HCEC 1CT (cell line): Measurements from ENCODE around the gene ZSWIM7.

Experiments
- DNase-seq: peaks from one replicate; pipeline ENCODE4 v3.0.0-alpha.2; 2017

Gene ZSWIM7, protein sequence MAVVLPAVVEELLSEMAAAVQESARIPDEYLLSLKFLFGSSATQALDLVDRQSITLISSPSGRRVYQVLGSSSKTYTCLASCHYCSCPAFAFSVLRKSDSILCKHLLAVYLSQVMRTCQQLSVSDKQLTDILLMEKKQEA

GRCh38 chr17:15999141-15999973, at the start of gene ZSWIM7, which contains the start of gene TTC19:
Gene ZSWIM7, minus strand, starts transcription at chr17:15999704. Its CDS starts 110 bp downstream, at chr17:15999594.
Gene TTC19, plus strand, starts transcription at chr17:15999824. Its CDS starts 25 bp downstream, at chr17:15999849.
- DNase-seq: peak; percentile 91

DNA sequence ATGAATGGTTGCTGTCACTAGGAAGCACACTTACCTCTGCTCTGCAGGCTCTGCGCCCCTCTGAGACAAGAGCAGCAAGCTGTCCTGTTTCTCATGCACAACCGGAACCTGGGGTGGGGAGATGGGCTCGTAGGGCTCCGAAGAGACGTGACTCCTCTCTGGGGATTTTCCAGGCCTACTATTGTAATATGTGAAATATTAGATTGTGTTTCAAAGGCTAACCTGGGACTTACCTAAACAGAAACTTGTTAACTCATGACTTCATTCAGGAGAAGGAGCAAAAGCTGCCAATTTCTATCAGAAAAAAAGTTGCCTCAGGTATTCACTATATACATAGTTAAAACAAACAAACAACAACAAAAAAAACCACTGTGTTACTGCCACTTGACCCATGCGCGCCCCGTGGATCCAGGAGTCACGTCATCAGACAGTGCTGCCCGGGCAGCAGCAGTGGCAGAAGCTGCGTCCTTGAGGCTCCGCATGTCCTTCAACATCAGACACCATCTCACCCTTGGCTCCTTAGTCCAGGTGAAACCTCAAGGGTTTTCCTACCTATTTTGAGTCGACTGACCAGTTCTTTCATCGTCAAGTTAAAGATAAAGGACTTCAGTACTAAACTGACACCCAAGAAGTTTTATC, 49.4 kb upstream of the ZSWIM7 start:
- DNase-seq: no peak

DNA sequence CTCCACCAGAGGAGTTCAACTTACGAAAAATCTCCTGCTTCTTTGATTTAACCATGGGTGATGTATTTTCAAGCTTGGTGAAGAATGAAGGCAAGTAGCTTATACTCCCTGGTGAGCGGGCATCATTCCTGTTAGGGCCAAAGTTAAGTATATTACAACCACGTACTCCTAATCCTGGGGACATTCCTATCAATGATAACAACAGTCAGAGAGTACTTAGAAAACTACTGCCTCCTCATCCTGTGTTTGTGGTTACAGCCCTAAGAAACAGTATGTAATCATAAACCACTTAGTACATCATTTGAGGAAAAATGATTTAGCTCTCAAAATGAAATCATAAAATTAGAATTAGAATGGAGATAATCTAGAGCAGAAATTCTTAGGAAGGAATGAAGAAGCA, 47.5 kb upstream of the ZSWIM7 start:
- DNase-seq: no peak

DNA sequence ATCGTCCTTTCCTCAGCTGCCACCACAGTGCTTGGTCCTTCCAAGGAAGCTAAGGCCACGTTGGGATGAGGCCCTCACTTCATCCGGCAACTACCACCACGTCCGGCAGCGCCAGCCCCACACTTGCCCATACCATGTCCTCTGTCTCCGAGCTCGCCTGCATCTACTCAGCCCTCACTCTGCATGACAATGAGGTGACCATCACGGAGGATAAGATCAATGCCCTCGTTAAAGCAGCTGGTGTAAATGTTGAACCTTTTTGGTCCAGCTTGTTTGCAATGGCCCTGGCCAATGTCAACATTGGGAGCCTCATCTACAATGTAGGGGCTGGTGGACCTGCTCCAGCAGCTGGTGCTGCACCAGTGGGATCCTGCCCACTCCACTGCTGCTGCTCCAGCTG, 45.0 kb upstream of the ZSWIM7 start:
- no peak for DNase-seq

GRCh38 chr17:16040710-16041251, 41.3 kb upstream of the ZSWIM7 start:
- peak; percentile 10 for DNase-seq

DNA sequence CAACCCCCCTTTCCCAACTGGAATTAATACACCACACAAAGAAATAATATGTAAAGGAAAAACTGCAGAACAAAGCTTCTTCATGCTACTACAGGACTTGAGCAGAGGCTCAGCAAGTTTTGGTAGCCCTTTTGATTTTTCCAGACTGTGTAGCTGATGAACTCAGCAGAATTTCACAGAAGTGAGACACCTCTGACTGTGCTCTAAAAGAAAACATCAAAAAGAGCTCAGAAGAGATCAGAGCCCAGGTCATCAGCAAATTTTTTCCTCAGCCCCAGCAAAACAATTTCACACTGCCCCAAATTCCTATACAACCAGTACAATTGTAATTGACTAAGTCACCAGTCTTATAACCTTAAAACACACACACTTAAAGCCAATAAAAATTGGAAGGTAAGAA, 38.1 kb upstream of the ZSWIM7 start:
- DNase-seq: peak; percentile 9

DNA sequence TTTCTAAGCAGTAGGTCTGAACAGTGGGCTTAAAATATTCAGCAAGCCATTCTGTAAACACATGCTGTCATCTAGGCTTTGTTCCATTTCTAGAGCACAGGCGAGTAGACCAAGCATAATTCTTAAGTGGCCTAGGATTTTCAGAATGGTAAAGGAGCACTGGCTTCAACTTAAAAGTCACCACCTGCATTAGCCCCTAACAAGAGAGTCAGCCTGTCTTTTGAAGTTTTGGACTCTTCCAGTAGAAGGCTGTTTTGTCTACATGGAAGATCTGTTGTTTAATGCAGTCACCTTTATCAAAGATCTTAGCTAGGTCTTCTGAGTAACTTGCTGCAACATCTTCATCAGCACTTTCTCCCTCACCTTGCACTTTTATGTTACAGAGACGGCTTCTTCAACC, 36.8 kb upstream of the ZSWIM7 start:
- DNase-seq: no peak

DNA sequence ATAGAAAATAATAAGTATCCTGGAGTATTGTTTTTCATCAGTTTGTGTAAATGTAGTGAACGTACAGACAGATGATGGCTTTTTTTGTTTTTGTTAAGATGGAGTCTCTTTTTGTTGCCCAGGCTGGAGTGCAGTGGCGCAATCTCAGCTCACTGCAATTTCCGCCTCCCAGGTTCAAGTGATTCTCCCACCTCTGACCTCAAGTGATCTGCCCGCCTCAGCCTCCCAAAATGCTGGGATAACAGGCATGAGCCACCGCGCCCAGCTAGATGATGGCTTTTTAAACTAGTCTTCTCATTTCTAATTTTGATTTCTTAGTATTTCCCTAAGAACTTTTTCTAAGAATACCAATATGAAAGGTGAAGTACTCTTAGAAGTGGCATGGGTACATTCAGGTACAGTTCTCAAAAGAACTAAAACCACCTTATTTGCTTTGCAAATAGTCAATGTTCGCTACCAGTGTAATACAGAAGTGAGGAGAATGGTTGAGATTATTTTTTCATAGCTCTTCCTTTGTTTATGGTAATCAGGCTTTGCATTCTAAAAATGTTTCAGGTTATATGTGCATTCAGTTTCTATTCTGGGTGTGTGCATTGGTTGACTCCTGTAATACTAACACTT, 34.3 kb upstream of the ZSWIM7 start:
- DNase-seq: no peak

DNA sequence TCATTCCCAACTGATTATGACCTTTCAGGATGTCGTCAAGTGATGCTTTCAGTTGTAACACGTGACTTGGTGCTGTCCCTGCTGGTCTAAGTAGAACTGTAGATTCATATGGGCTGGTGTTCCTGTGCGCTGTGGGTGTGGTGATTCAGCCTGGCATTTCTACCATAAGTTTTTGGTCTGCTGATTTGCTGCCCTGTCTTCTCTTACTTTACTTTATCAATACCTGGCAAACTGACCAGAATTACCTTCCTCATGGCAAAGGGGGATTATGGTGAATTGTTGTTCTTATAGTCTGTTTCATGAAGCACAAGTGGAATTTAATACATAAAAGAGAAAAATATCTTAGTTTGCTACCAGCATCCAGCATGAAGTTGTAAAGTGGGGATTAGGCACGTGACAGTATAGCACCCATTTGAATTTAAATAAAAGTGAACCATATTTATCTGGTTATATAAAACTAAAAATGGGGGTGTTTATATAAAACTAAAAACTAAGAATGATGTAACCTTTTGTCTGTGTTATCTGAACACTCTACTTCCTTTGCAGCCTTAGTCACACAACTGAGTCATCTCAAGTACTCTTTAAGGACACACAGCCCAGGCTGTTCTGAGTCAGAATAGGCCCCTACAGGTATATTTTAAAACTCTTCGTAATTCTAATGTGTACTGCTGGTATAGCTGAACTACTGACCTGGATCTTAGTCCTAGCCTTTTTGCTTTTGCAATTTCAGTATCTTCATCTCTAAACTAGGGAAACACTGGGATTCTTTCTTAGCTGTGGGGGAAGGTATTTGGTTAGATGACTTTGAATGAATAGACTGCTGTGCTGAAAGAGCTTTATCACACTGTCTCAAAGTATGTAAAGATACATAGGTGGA, 28.4 kb upstream of the ZSWIM7 start:
- DNase-seq: peak; percentile 93

DNA sequence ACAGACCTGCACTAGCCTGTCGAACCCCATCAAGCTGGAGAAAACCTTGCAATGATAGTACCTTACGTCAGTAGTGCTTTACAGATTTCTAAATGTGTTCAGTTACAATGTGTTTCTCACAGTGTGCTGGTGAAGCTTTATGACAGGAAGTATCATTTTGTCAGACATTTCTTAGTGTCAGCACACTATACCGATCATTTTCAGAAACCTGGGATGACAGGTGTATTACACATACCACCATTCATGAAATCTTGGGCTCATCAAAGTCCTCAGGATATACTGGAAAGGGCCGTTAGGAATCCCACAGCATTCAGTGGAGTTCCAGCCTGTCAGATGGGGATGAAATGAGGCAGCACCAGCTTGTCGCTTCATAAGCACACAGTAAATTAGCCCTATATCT, 27.4 kb upstream of the ZSWIM7 start:
- DNase-seq: no peak

GRCh38 chr17:16025202-16025601, 25.7 kb upstream of the ZSWIM7 start:
- DNase-seq: no peak

DNA sequence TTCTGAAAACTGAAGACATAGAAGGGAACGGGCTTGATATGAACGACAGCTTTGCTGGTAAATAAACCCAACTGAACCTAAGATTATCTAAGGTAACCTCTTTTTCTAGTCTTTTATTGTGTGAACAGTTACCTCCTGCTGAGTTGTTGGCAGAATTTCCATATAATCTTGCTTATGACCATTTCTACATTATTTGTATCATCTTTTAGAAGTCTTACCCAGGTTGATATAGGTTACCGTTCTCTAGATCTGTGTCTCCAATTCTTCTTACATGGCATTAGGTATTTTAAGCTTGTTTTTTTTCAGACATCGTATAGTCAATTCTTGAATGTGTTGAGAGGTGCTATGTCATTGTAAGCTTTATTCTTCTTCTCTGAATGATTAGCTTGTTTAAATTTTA, 24.4 kb upstream of the ZSWIM7 start:
- no peak for DNase-seq

- no peak for DNase-seq
These were observed 19.8 kb upstream of the ZSWIM7 start for GRCh38 chr17:16019347-16019746.

GRCh38 chr17:16013943-16014407, 14.5 kb upstream of the ZSWIM7 start:
- DNase-seq: peak; percentile 87

GRCh38 chr17:16007439-16007838, 7.9 kb upstream of the ZSWIM7 start:
- DNase-seq: no peak

GRCh38 chr17:16005636-16006035, 6.1 kb upstream of the ZSWIM7 start:
- no peak for DNase-seq

DNA sequence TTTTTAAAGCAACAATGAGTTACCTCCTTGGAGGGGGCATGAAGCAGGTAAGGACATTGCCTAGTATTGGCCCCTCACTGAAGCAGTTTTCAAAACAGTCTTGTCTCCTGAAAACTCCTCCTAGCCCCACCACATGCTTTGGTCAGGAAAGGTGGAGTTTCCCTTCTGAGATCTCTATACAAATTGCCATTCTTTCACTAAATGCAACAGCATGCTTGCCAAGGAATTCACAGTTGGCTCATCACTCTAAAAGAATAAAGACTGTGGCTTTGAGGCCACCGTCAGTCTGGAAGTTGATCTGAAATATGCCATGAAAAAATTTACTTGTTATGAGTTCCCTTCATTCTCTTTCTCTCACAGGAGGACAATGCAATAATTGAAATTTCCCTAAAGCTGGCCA, 4.3 kb upstream of the ZSWIM7 start:
- no peak for DNase-seq

- no peak for DNase-seq
These were observed 3.3 kb upstream of the ZSWIM7 start for GRCh38 chr17:16002708-16003260.

- peak; percentile 11 for DNase-seq
These were observed 1.9 kb upstream of the ZSWIM7 start for GRCh38 chr17:16001226-16001897.

DNA sequence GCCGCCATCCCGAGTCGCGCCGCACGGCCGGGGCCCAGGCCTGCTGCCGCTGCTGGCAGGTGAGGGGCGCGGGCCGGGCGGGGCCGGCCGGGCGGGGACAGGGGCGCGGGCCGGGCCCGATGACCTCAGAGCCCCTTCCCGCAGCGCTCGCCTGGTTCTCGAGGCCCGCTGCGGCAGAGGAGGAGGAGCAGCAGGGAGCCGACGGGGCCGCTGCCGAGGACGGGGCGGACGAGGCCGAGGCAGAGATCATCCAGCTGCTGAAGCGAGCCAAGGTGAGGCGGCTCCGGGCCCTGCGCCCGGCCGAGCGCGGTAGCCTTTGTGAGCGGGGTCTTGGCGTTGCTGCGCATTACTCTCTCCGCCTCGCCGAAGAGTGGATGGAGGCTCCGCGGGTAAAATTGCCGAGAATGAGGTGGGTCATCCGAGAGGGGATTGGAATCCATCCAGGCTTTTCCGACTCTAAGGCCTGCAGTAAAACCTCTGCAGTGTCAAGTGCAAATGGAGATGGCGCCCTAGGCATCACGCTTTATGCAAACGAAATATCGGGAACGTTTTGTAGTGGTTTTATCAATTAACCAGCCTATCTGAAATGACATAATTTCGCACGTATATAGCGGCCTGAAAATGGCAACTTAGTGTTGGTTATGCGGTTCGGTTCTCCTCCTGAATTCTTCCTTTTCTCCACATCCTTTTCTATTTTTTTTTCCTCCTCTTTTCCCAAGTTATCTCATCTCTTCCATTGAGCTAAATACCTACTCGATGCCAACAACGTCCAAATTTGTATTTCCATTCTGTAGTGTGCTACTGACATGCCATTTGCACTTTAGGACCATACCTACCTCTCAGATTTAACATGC, 697 bp upstream of the ZSWIM7 start:
- peak; percentile 24 for DNase-seq
